Caco-2 (cell line): ENCODE data around the gene NME3. TPM values are rescaled to one million over a fixed set of nuclear protein-coding genes. Genes with fewer than 3 reads are reported as not detected.

Experiments
- BruUV-seq: library from RNA; stranded (reverse); fragments of 400-500 nt; replicated peaks from 2 replicates; lab custom pipeline; 2021; lab: Mats Ljungman, UMichigan
- CTCF ChIA-PET: fragments of 300-600 bp; sonication (Branson Sonifier 250); formaldehyde crosslinking; loops from one replicate; lab custom pipeline; 2022; ENCODE audit warnings: antibody characterized with exemption; lab: Charles Lee
- POLR2A ChIA-PET: fragments of 300-600 bp; sonication (Branson Sonifier 250); formaldehyde crosslinking; loops from one replicate; lab custom pipeline; 2022; ENCODE audit warnings: antibody characterized with exemption; lab: Charles Lee
- DNase-seq, 2 experiments: peaks; one replicate each; pipeline versions ENCODE4 v3.0.0 to v3.0.0-alpha.2; 2020 to 2022
- H3K27me3 ChIP-seq: replicated peaks from 2 replicates; pipeline ENCODE4 v1.6.0; 2011; ENCODE audit warnings: low read length; ENCODE audit not compliant: control insufficient read depth, insufficient read depth
- H3K36me3 ChIP-seq: 2 replicates; pipeline ENCODE4 v1.5.1; 2011; ENCODE audit warnings: low read length; ENCODE audit not compliant: control insufficient read depth, insufficient read depth
- H3K4me1 ChIP-seq: fragments of 250-450 bp; sonication (Bioruptor Pico); 2 replicates; pipeline ENCODE4 v1.5.1; 2020; ENCODE audit warnings: mild to moderate bottlenecking
- H3K4me3 ChIP-seq: 2 replicates; pipeline ENCODE4 v1.5.1; 2011; ENCODE audit warnings: low read depth, mild to moderate bottlenecking, control low read depth, low read length
- H3K9me3 ChIP-seq: fragments of 250-450 bp; sonication (Bioruptor Pico); 2 replicates; pipeline ENCODE4 v1.5.1; 2020; ENCODE audit warnings: mild to moderate bottlenecking, moderate library complexity
- H3K27ac Mint-ChIP-seq: one replicate; pipeline ENCODE4 v1.8.0; 2022; ENCODE audit warnings: mixed read lengths; ENCODE audit not compliant: unreplicated experiment
- H3K27me3 Mint-ChIP-seq: one replicate; pipeline ENCODE4 v1.8.0; 2022; ENCODE audit warnings: mixed read lengths; ENCODE audit not compliant: insufficient read depth, unreplicated experiment
- H3K36me3 Mint-ChIP-seq: one replicate; pipeline ENCODE4 v1.8.0; 2022; ENCODE audit warnings: mild to moderate bottlenecking, mixed read lengths; ENCODE audit not compliant: insufficient read depth, unreplicated experiment
- H3K4me1 Mint-ChIP-seq: one replicate; pipeline ENCODE4 v1.8.0; 2022; ENCODE audit warnings: low read depth, mixed read lengths; ENCODE audit not compliant: unreplicated experiment
- H3K4me3 Mint-ChIP-seq: one replicate; pipeline ENCODE4 v1.8.0; 2022; ENCODE audit warnings: mild to moderate bottlenecking, moderate library complexity, mixed read lengths; ENCODE audit not compliant: unreplicated experiment
- H3K9me3 Mint-ChIP-seq: one replicate; pipeline ENCODE4 v1.8.0; 2022; ENCODE audit warnings: mixed read lengths; ENCODE audit not compliant: unreplicated experiment
- CTCF ChIP-seq, 2 experiments: fragments of 200-600 bp in 1 of 2; IDR thresholded peaks; 1 replicate in 1 of 2; 2 replicates in 1 of 2; pipeline versions ENCODE4 v1.5.1 to v1.8.0; 2011 to 2022; ENCODE audit warnings: antibody characterized with exemption in 1 of 2, control low read depth in 1 of 2, inconsistent platforms in 1 of 2, low read depth in 1 of 2, low read length in 1 of 2, mild to moderate bottlenecking in 1 of 2, moderate library complexity in 1 of 2; ENCODE audit not compliant: insufficient read depth in 1 of 2, severe bottlenecking in 1 of 2, unreplicated experiment in 1 of 2
- intact Hi-C: fragments of 100-400 bp; cut with micrococcal nuclease; formaldehyde crosslinking; loops from one replicate; pipeline ENCODE4 v1.10.0; 2022; ENCODE audit not compliant: unreplicated experiment
- total RNA-seq: library from RNA; stranded (reverse); gene quantifications from 2 replicates; pipeline ENCODE4 v1.2.3, GENCODE V29; 2022

NME3 gene
- total RNA-seq, 1 experiment from 2014 or later = 7.0 TPM

- Mint-ChIP-seq H3K4me3 (no peak overlapping the region), H3K4me1 (no peaks in the 10 kb centered on the region), H3K27ac (no peak overlapping the region), H3K36me3 (no peaks in the 10 kb centered on the region), H3K27me3 (no peaks in the 10 kb centered on the region), H3K9me3 (no peaks in the 10 kb centered on the region)
- ChIA-PET POLR2A (no interaction called here), CTCF (no interaction called here)
- Histone ChIP-seq H3K36me3 (no peaks in the 10 kb centered on the region), H3K9me3 (peaks cover 14% of the 10 kb centered on the region; the same call in 1 of the 2 replicates), H3K4me3 (no peak overlapping the region), H3K27me3 (no peaks in the 10 kb centered on the region), H3K4me1 (no peaks in the 10 kb centered on the region)
- BruUV-seq = no TSS peak
- intact Hi-C loops = no loop called here
- no peak for TF ChIP-seq CTCF (IDR thresholded peaks at IDR 0.05; ENCODE audit: insufficient read depth in 1 of 2, low read depth in 1 of 2, low read length in 1 of 2, severe bottlenecking in 1 of 2, unreplicated experiment in 1 of 2)
- no peak for DNase-seq
Measured at GRCh38 chr16:1794908-1795666, 23.7 kb upstream of the NME3 start.

GRCh38 chr16:1794221-1794871, 23.0 kb upstream of the NME3 start:
- no peaks in the 10 kb centered on the region for H3K4me1 ChIP-seq
- Mint-ChIP-seq H3K27ac (no peak overlapping the region), H3K9me3 (no peaks in the 10 kb centered on the region), H3K27me3 (no peaks in the 10 kb centered on the region), H3K4me3 (no peak overlapping the region), H3K36me3 (peaks cover under 1% of the 10 kb centered on the region), H3K4me1 (no peaks in the 10 kb centered on the region)
- no peak for TF ChIP-seq CTCF (IDR thresholded peaks at IDR 0.05; ENCODE audit: insufficient read depth in 1 of 2, low read depth in 1 of 2, low read length in 1 of 2, severe bottlenecking in 1 of 2, unreplicated experiment in 1 of 2)
- CTCF ChIA-PET = interaction anchor here (2.1 kb wide), 1 partner anchor 12 kb away, joined by 5 read pairs; the partner anchor contains the start of genes NUBP2 and SPSB3
- peaks cover 14% of the 10 kb centered on the region; the same call in 1 of the 2 replicates for H3K9me3 ChIP-seq
- BruUV-seq = no TSS peak
- H3K4me3 ChIP-seq = no peak overlapping the region
- intact Hi-C loops = no loop called here
- DNase-seq = peak in 1 of 2 experiments; percentile 35
- H3K27me3 ChIP-seq = no peaks in the 10 kb centered on the region
- no peaks in the 10 kb centered on the region for H3K36me3 ChIP-seq
- POLR2A ChIA-PET = no interaction called here

GRCh38 chr16:1793578-1794220, 22.4 kb upstream of the NME3 start, which contains the start of gene IGFALS:
Gene IGFALS (minus strand): TSS chr16:1793705. CDS start chr16:1793652, 53 bp downstream.
- Mint-ChIP-seq H3K9me3 (no peaks in the 10 kb centered on the region), H3K27ac (no peak within 1 kb of the TSS), H3K36me3 (peaks cover 7% of the 10 kb centered on the region), H3K4me3 (no peak within 1 kb of the TSS), H3K4me1 (no peaks in the 10 kb centered on the region), H3K27me3 (no peaks in the 10 kb centered on the region)
- CTCF ChIA-PET = interaction anchor here (2.1 kb wide), 1 partner anchor 11 kb away, joined by 5 read pairs; the partner anchor contains the start of genes NUBP2 and SPSB3
- H3K4me3 ChIP-seq = no peak within 1 kb of the TSS
- intact Hi-C loops = no loop called here
- POLR2A ChIA-PET = no interaction called here
- TF ChIP-seq CTCF (IDR thresholded peaks at IDR 0.05; ENCODE audit: insufficient read depth in 1 of 2, low read depth in 1 of 2, low read length in 1 of 2, severe bottlenecking in 1 of 2, unreplicated experiment in 1 of 2) = no peak
- H3K9me3 ChIP-seq = peaks cover 14% of the 10 kb centered on the region; the same call in 1 of the 2 replicates
- H3K27me3 ChIP-seq = no peaks in the 10 kb centered on the region
- no peaks in the 10 kb centered on the region for H3K36me3 ChIP-seq
- no peaks in the 10 kb centered on the region for H3K4me1 ChIP-seq
- no TSS peak for BruUV-seq
- DNase-seq = peak in 1 of 2 experiments; percentile 30
